Ishikawa (cell line): ENCODE data around the gene PLCB4.

Experiments used
- CEBPB ChIP-seq: IDR thresholded peaks from 2 replicates; pipeline ENCODE4 v1.6.1; 2012
- CREB1 ChIP-seq: IDR thresholded peaks from 2 replicates; pipeline ENCODE4 v1.6.1; 2012; ENCODE audit warnings: low read depth
- EGR1 ChIP-seq: IDR thresholded peaks from 2 replicates; pipeline ENCODE4 v1.6.1; 2012
- EP300 ChIP-seq: IDR thresholded peaks from 2 replicates; pipeline ENCODE4 v1.6.1; 2012; ENCODE audit warnings: borderline replicate concordance
- FOXM1 ChIP-seq: IDR thresholded peaks from 2 replicates; pipeline ENCODE4 v1.6.1; 2012; ENCODE audit warnings: low read depth, borderline replicate concordance
- MAX ChIP-seq: IDR thresholded peaks from 2 replicates; pipeline ENCODE4 v1.6.1; 2012
- NFIC ChIP-seq: IDR thresholded peaks from 2 replicates; pipeline ENCODE4 v1.6.1; 2012
- RAD21 ChIP-seq: IDR thresholded peaks from 2 replicates; pipeline ENCODE4 v1.6.1; 2012; ENCODE audit warnings: low read depth
- REST ChIP-seq: IDR thresholded peaks from 2 replicates; pipeline ENCODE4 v1.6.1; 2012; ENCODE audit warnings: low read depth, mild to moderate bottlenecking
- TAF1 ChIP-seq: IDR thresholded peaks from 2 replicates; pipeline ENCODE4 v1.6.1; 2012; ENCODE audit warnings: low read depth, mild to moderate bottlenecking
- TCF12 ChIP-seq: IDR thresholded peaks from 2 replicates; pipeline ENCODE4 v1.6.1; 2012; ENCODE audit warnings: low read depth
- TEAD4 ChIP-seq: IDR thresholded peaks from 2 replicates; pipeline ENCODE4 v1.6.1; 2012
- USF1 ChIP-seq: IDR thresholded peaks from 2 replicates; pipeline ENCODE4 v1.6.1; 2012
- YY1 ChIP-seq: IDR thresholded peaks from 2 replicates; pipeline ENCODE4 v1.6.1; 2012; ENCODE audit warnings: low read depth
- ZBTB7A ChIP-seq: IDR thresholded peaks from 2 replicates; pipeline ENCODE4 v1.6.1; 2012; ENCODE audit warnings: low read depth

The PLCB4 gene

GRCh38 chr20:9214685-9215084, 145.8 kb downstream of the PLCB4 start:
- TF ChIP-seq EP300 (no peak), CEBPB (0 out of 2 replicates have a peak, but pooled peaks have one; percentile 23)

GRCh38 chr20:9215539-9215938, 146.7 kb downstream of the PLCB4 start:
- TF ChIP-seq FOXM1 (no peak), EGR1 (no peak), MAX (no peak), TEAD4 (no peak), NFIC (no peak), TCF12 (no peak), RAD21 (peak; percentile 56), USF1 (no peak), YY1 (no peak)

GRCh38 chr20:9218531-9218961, 149.7 kb downstream of the PLCB4 start:
- TF ChIP-seq ZBTB7A (no peak), EGR1 (no peak), EP300 (no peak), CREB1 (no peak), TEAD4 (no peak), YY1 (no peak), RAD21 (no peak), TCF12 (no peak), USF1 (no peak), NFIC (no peak), TAF1 (no peak), FOXM1 (no peak)

- TF ChIP-seq CEBPB (no peak), ZBTB7A (no peak), MAX (no peak), TEAD4 (no peak), FOXM1 (no peak)
Measured at GRCh38 chr20:9220874-9221547, 152.1 kb downstream of the PLCB4 start.

GRCh38 chr20:9223296-9223695, 154.4 kb downstream of the PLCB4 start:
- no peak for TF ChIP-seq TAF1
- TF ChIP-seq RAD21: no peak

GRCh38 chr20:9225879-9226278, 157.0 kb downstream of the PLCB4 start:
- TF ChIP-seq NFIC: no peak
- no peak for TF ChIP-seq RAD21
- TF ChIP-seq YY1: no peak
- no peak for TF ChIP-seq EGR1
- TF ChIP-seq TCF12: no peak
- no peak for TF ChIP-seq ZBTB7A
- no peak for TF ChIP-seq USF1
- TF ChIP-seq MAX: no peak
- TF ChIP-seq EP300: no peak
- TF ChIP-seq FOXM1: no peak
- TF ChIP-seq TEAD4: no peak
- no peak for TF ChIP-seq CREB1
- no peak for TF ChIP-seq REST
- TF ChIP-seq CEBPB: no peak
- TF ChIP-seq TAF1: no peak

GRCh38 chr20:9227896-9228615, 159.2 kb downstream of the PLCB4 start:
- no peak for TF ChIP-seq REST
- no peak for TF ChIP-seq EGR1
- no peak for TF ChIP-seq TAF1
- TF ChIP-seq TCF12: no peak
- no peak for TF ChIP-seq RAD21
- TF ChIP-seq NFIC: no peak
- TF ChIP-seq TEAD4: no peak
- no peak for TF ChIP-seq USF1
- TF ChIP-seq ZBTB7A: no peak
- TF ChIP-seq CEBPB: no peak
- TF ChIP-seq YY1: no peak
- TF ChIP-seq CREB1: no peak
- TF ChIP-seq FOXM1: no peak
- TF ChIP-seq EP300: no peak
- TF ChIP-seq MAX: no peak
